ENCODE measurements around the gene TMEM163. TPM values are rescaled to one million over a fixed set of nuclear protein-coding genes. Genes with fewer than 3 reads are reported as not detected.

The TMEM163 gene
- total RNA-seq, result 2.3 and 6.6 TPM in 2 replicates

DNA sequence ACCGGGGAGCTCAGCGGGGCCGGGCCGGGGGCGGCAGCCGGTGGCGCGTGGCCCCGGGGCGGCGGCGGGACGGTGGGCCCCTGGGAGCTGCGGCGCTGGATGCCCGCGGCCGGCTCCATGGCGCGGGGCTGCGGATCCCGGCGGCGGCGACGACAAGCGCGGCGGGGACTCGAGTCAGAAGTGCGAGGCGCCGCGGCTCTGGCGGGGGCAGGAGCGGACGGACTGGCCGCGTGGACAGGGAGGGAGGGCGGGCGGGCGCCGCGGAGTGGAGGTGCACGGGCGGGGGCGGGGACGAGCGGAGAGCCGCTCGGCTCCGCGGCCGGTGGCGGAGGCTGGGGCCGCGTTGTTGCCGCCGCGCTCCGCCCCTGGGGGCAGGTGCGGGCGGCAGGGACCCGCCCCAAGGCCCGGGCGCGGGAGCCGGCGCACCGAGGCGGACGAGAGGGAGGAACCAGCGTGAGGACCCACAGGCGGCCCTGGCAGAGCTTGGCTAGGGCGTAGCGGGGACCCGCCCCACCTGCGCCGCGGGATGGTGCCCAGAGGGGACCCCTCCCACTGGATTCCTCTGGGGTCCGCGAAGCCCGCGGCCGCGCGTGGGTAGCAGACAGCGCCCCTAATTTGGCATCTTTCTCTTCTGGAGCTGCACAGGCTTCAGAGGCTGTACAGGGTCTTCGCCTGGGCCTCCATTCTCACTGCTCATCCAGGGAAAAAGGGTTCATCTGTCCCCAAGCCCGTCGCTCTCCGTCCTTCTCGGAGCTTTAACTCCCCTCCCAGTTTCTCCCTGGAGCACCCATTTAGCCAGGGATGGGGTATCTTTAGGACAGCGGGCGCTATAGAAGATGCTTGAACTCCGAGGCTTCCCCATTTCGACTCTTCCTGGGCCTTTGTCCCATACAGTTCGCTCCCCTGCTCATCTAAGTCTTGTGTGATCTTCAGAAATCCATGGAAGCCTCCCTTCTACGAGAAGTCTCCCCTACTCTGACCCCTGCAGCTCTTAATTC is at the start of gene TMEM163:
TSS of gene TMEM163 (minus strand) at position 184 of the 998 bp plus-strand sequence.

Other genes with a start within 250 kb of the TMEM163 start
- gene ACMSD, start 119.6 kb upstream of the TMEM163 start, total RNA-seq, result not detected in 2 replicates
- 26.7 and 28.9 TPM in 2 replicates for gene CCNT2, start 199.8 kb upstream of the TMEM163 start, total RNA-seq